H1 (cell line): ENCODE measurements around the gene FANCE. TPM values are rescaled to one million over a fixed set of nuclear protein-coding genes. Genes with fewer than 3 reads are reported as not detected.
A peak's percentile ranks its signal among the peaks of the same experiment; 100 is the strongest.

ENCODE experiments used
- CTCF ChIA-PET: fragments of 300-600 bp; sonication (Branson Sonifier 250); formaldehyde crosslinking; loops from one replicate; lab custom pipeline; 2021; ENCODE audit not compliant: partially characterized antibody; lab: Charles Lee
- POLR2A ChIA-PET: fragments of 300-600 bp; sonication (Branson Sonifier 250); formaldehyde crosslinking; loops from one replicate; lab custom pipeline; 2021; ENCODE audit warnings: inconsistent platforms; ENCODE audit not compliant: partially characterized antibody; lab: Charles Lee
- DNase-seq, 2 experiments: peaks; one replicate each; pipeline versions ENCODE4 v3.0.0 to v3.0.0-alpha.2; 2010 to 2022; ENCODE audit warnings: low spot score in 2 of 2, low read depth in 1 of 2, mixed read lengths in 1 of 2
- FAIRE-seq: peaks from 2 replicates; lab custom pipeline; 2011; peaks lifted over from hg19 to GRCh38; lab: Jason Lieb, UNC
- H2AFZ ChIP-seq: 2 replicates; pipeline ENCODE4 v1.8.1; 2012; ENCODE audit warnings: low read length, inconsistent platforms
- H2AK5ac ChIP-seq: 2 replicates; pipeline ENCODE4 v1.6.1; 2013; ENCODE audit warnings: low read depth, low read length
- H2BK120ac ChIP-seq: replicated peaks from 2 replicates; pipeline ENCODE3; 2013; ENCODE audit warnings: low read depth, low read length, inconsistent platforms
- H2BK12ac ChIP-seq: 2 replicates; pipeline ENCODE4 v1.6.1; 2013; ENCODE audit warnings: low read depth, low read length
- H2BK15ac ChIP-seq: 2 replicates; pipeline ENCODE4 v1.6.1; 2013; ENCODE audit warnings: low read length
- H2BK20ac ChIP-seq: 2 replicates; pipeline ENCODE4 v1.6.1; 2013; ENCODE audit warnings: low read length
- H2BK5ac ChIP-seq: 2 replicates; pipeline ENCODE4 v1.6.1; 2013; ENCODE audit warnings: low read depth, low read length
- H3K14ac ChIP-seq: 2 replicates; pipeline ENCODE4 v1.6.1; 2013; ENCODE audit warnings: inconsistent platforms; ENCODE audit not compliant: insufficient read length
- H3K18ac ChIP-seq: 2 replicates; pipeline ENCODE4 v1.6.1; 2013; ENCODE audit warnings: low read length; ENCODE audit errors: extremely low read depth
- H3K23ac ChIP-seq: 2 replicates; pipeline ENCODE4 v1.6.1; 2013; ENCODE audit warnings: inconsistent platforms; ENCODE audit not compliant: insufficient read length
- H3K23me2 ChIP-seq: 2 replicates; pipeline ENCODE4 v1.6.1; 2013; ENCODE audit warnings: low read depth, low read length
- H3K27ac ChIP-seq: 2 replicates; pipeline ENCODE4 v1.6.1; 2011; ENCODE audit warnings: low read depth, low read length, inconsistent platforms
- H3K27me3 ChIP-seq, 4 experiments: replicated peaks in 1 of 4; 1 replicate in 1 of 4; 2 replicates in 3 of 4; pipeline versions ENCODE4 v1.6.1 to v1.8.1; 2011 to 2013; ENCODE audit warnings: low read length in 3 of 4, mild to moderate bottlenecking in 3 of 4, inconsistent platforms in 2 of 4, mixed read lengths in 2 of 4, moderate library complexity in 1 of 4; ENCODE audit not compliant: control insufficient read depth in 3 of 4, insufficient read depth in 3 of 4; ENCODE audit errors: extremely low read depth in 1 of 4
- H3K36me3 ChIP-seq, 4 experiments: 2 replicates each; pipeline versions ENCODE4 v1.6.1 to v1.8.1; 2011 to 2013; ENCODE audit warnings: mild to moderate bottlenecking in 4 of 4, low read length in 3 of 4, moderate library complexity in 2 of 4, control low read depth in 1 of 4, inconsistent platforms in 1 of 4; ENCODE audit not compliant: insufficient read depth in 4 of 4, control insufficient read depth in 2 of 4
- H3K4ac ChIP-seq: replicated peaks from 2 replicates; pipeline ENCODE3; 2013; ENCODE audit warnings: low read length, low read depth, mixed read lengths, inconsistent platforms; ENCODE audit not compliant: insufficient read length
- H3K4me1 ChIP-seq, 4 experiments: replicated peaks in 1 of 4; 1 replicate in 1 of 4; 2 replicates in 3 of 4; pipeline versions ENCODE4 v1.6.1 to v1.8.1; 2011 to 2013; ENCODE audit warnings: low read length in 3 of 4, inconsistent platforms in 2 of 4, mixed read lengths in 1 of 4; ENCODE audit not compliant: insufficient read depth in 4 of 4, control insufficient read depth in 3 of 4
- H3K4me2 ChIP-seq, 2 experiments: 2 replicates each; pipeline versions ENCODE4 v1.6.1 to v1.8.1; 2011 to 2013; ENCODE audit warnings: low read depth in 2 of 2, low read length in 2 of 2, control low read depth in 1 of 2, inconsistent platforms in 1 of 2, mild to moderate bottlenecking in 1 of 2; ENCODE audit not compliant: insufficient read depth in 1 of 2
- H3K4me3 ChIP-seq, 4 experiments: fragments of 200-600, 300-600 bp in 1 of 4; sonication (generic), shearing (Covaris generic), sonication (Bioruptor Twin) in 1 of 4; 2 replicates each; pipeline versions ENCODE4 v1.5.1 to v1.8.1; 2011 to 2016; ENCODE audit warnings: low read length in 4 of 4, low read depth in 3 of 4, control low read depth in 2 of 4, inconsistent platforms in 2 of 4, mild to moderate bottlenecking in 2 of 4, mixed read lengths in 1 of 4, moderate library complexity in 1 of 4; ENCODE audit not compliant: insufficient read depth in 2 of 4; ENCODE audit errors: extremely low read depth in 1 of 4
- H3K56ac ChIP-seq: replicated peaks from 2 replicates; pipeline ENCODE3; 2013; ENCODE audit warnings: low read depth, mild to moderate bottlenecking, mixed read lengths, low read length, inconsistent platforms; ENCODE audit not compliant: insufficient read length
- H3K79me1 ChIP-seq: 2 replicates; pipeline ENCODE4 v1.6.1; 2013; ENCODE audit warnings: low read depth, low read length, control low read depth
- H3K79me2 ChIP-seq, 2 experiments: 2 replicates each; pipeline versions ENCODE4 v1.6.1 to v1.8.1; 2012 to 2013; ENCODE audit warnings: low read length in 2 of 2, mild to moderate bottlenecking in 2 of 2, inconsistent platforms in 1 of 2; ENCODE audit not compliant: insufficient read depth in 2 of 2, control insufficient read depth in 1 of 2
- H3K9ac ChIP-seq, 4 experiments: replicated peaks in 1 of 4; 1 replicate in 1 of 4; 2 replicates in 3 of 4; pipeline versions ENCODE4 v1.6.1 to v1.8.1; 2011 to 2013; ENCODE audit warnings: low read depth in 3 of 4, low read length in 3 of 4, control low read depth in 2 of 4, mild to moderate bottlenecking in 2 of 4, moderate library complexity in 2 of 4, inconsistent platforms in 1 of 4; ENCODE audit errors: extremely low read depth in 1 of 4
- H3K9me3 ChIP-seq, 2 experiments: 2 replicates each; pipeline versions ENCODE4 v1.6.1 to v1.8.1; 2012 to 2013; ENCODE audit warnings: mild to moderate bottlenecking in 2 of 2, moderate library complexity in 2 of 2, control low read depth in 1 of 2, inconsistent platforms in 1 of 2, low read depth in 1 of 2, low read length in 1 of 2, mixed read lengths in 1 of 2; ENCODE audit not compliant: insufficient read depth in 2 of 2
- H4K20me1 ChIP-seq, 2 experiments: replicated peaks in 1 of 2; 2 replicates each; pipeline versions ENCODE3 to v1.8.1; 2011 to 2013; ENCODE audit warnings: inconsistent platforms in 2 of 2, low read length in 2 of 2, mild to moderate bottlenecking in 1 of 2; ENCODE audit not compliant: insufficient read depth in 2 of 2, control insufficient read depth in 1 of 2
- H4K5ac ChIP-seq: 2 replicates; pipeline ENCODE4 v1.6.1; 2013; ENCODE audit warnings: low read length, low read depth, mixed read lengths, inconsistent platforms; ENCODE audit not compliant: insufficient read length
- H4K8ac ChIP-seq: 2 replicates; pipeline ENCODE4 v1.8.0; 2013; ENCODE audit warnings: mild to moderate bottlenecking, moderate library complexity, low read length, inconsistent platforms; ENCODE audit not compliant: insufficient read depth; ENCODE audit errors: extremely low read depth
- H4K91ac ChIP-seq: replicated peaks from 2 replicates; pipeline ENCODE3; 2013; ENCODE audit warnings: low read length, mixed read lengths, inconsistent platforms; ENCODE audit not compliant: insufficient read length
- CHD1 ChIP-seq: IDR thresholded peaks from 2 replicates; pipeline ENCODE4 v1.6.1; 2012; ENCODE audit warnings: low read depth, low read length, improper control_type of control experiment
- SIRT6 ChIP-seq: IDR thresholded peaks from one replicate; pipeline ENCODE4 v1.7.1; 2012; ENCODE audit warnings: low read length, inconsistent platforms
- TAF1 ChIP-seq: IDR thresholded peaks from 2 replicates; pipeline ENCODE4 v1.6.1; 2011; ENCODE audit warnings: mild to moderate bottlenecking, low read depth, low read length
- USF2 ChIP-seq: IDR thresholded peaks from 2 replicates; pipeline ENCODE4 v1.6.1; 2011; ENCODE audit warnings: low read length, improper control_type of control experiment
- WGBS, 2 experiments: shearing (Covaris generic) in 1 of 2; methylation state at CpG; one replicate each; pipeline versions ENCODE4 v1.1.6 to v1.1.7; 2013 to 2015; ENCODE audit warnings: low lambda C conversion rate in 2 of 2, mixed read lengths in 2 of 2, inconsistent platforms in 1 of 2, low coverage in 1 of 2, missing lambda C conversion rate in 1 of 2; ENCODE audit not compliant: insufficient replicate concordance in 2 of 2, insufficient coverage in 1 of 2, insufficient read length in 1 of 2; ENCODE audit errors: extremely low coverage in 1 of 2, missing lambda C conversion rate in 1 of 2; 5-methylcytosine and 5-hydroxymethylcytosine counted together
- polyA plus RNA-seq, 7 experiments: library from polyadenylated mRNA; depleted of rRNA in 3 of 7; stranded (reverse) in 5 of 7; unstranded in 2 of 7; fragments of >200 nt in 5 of 7; fragments of 200-250 nt in 2 of 7; gene quantifications; 1 replicate in 5 of 7; 2 replicates in 1 of 7; 4 replicates in 1 of 7; pipeline versions ENCODE4 v1.2.1 to v1.2.3, GENCODE V29; 2011 to 2013; ENCODE audit warnings: missing spikeins in 2 of 7, mixed read lengths in 2 of 7
- total RNA-seq: library from RNA; stranded (reverse); fragmentation: NEBNext Ultra II Directional; extraction: Animal tissue kit (Norgen Biotek cat#: 25700); gene quantifications from 2 replicates; pipeline ENCODE4 v1.2.1, GENCODE V29; 2021

Gene FANCE
- total and polyA plus RNA-seq, 2 of the 8 experiments (the other 6 are each of a cell fraction or from before 2014, with no cell fraction given), result 16.1 to 17.0 TPM

GRCh38 chr6:35486005-35486925 lies 34.1 kb downstream of the FANCE start:
- Histone ChIP-seq H3K9ac (peak overlapping the region; percentile 61 to 79 (median 75)), H3K23ac (no peak overlapping the region), H3K27me3 (no peaks in the 10 kb centered on the region), H4K8ac (peak overlapping the region; percentile 96), H4K91ac (peak overlapping the region; percentile 67), H3K79me2 (peaks cover 0 to 17% of the 10 kb centered on the region in 2 experiments; a peak in 2 of 4 replicates), H3K79me1 (peaks cover 9% of the 10 kb centered on the region), H3K36me3 (peaks cover 0 to 8% (median 1%) of the 10 kb centered on the region in 4 experiments; a peak in 1 of 8 replicates), H2BK5ac (peak overlapping the region; percentile 99), H4K5ac (peak overlapping the region; percentile 46), H2BK15ac (peak overlapping the region; percentile 88), H4K20me1 (peaks cover 0 to 9% of the 10 kb centered on the region in 2 experiments), H3K4me3 (peak overlapping the region; percentile 9 to 60 (median 45); a peak in 7 of 8 replicates), H3K18ac (peak overlapping the region; percentile 96), H3K14ac (no peak overlapping the region), H3K4me1 (peaks cover 21 to 57% (median 48%) of the 10 kb centered on the region in 4 experiments), H3K9me3 (no peaks in the 10 kb centered on the region), H2BK120ac (peak overlapping the region; percentile 58), H2AFZ (no peak overlapping the region), H3K4me2 (peak overlapping the region; percentile 71 to 78), H3K4ac (peak overlapping the region; percentile 27), H2BK20ac (peak overlapping the region; percentile 93), H2AK5ac (peak overlapping the region; percentile 94), H2BK12ac (peak overlapping the region; percentile 100), H3K27ac (peak overlapping the region; percentile 97), H3K23me2 (peaks cover 8% of the 10 kb centered on the region), H3K56ac (peak overlapping the region; percentile 77)
- FAIRE-seq (no peak), DNase-seq (peak in 1 of 2 experiments; percentile 95)
- WGBS, 2 experiments, result 10% methylated on average over 53 of the region's 61 CpGs; no CpG with 5 or more reads in 1 of the 2 experiments
- CTCF ChIA-PET, result interaction anchor here (0.6 to 3.6 kb wide), 17 partner anchors 9 to 1140 kb away, joined by 3 to 13 read pairs (median 4); partner anchors contain the start of genes RPL10A and TEAD3
- POLR2A ChIA-PET, result interaction anchor here (0.5 to 37.6 kb wide), 9 partner anchors 7 to 278 kb away, joined by 3 to 1319 read pairs (median 4); partner anchors contain the start of genes RPL10A, TEAD3 and ZNF76
- TF ChIP-seq CHD1, result no peak
- TF ChIP-seq TAF1, result peak; percentile 92
- TF ChIP-seq USF2, result no peak
- no peak for TF ChIP-seq SIRT6
